SK-N-SH (cell line): ENCODE measurements around the gene PLCB3. TPM values are rescaled to one million over a fixed set of nuclear protein-coding genes. Genes with fewer than 3 reads are reported as not detected.

Experiments
- CTCF ChIA-PET: fragments of 300-600, 350-600 bp; formaldehyde crosslinking; extraction: SDS; loops from one replicate; lab custom pipeline; 2021; lab: Yijun Ruan, JAX
- POLR2A ChIA-PET: fragments of 350-600 bp; sonication (Branson Sonifier 250); formaldehyde crosslinking; extraction: SDS; loops from one replicate; lab custom pipeline; 2020; ENCODE audit warnings: antibody characterized with exemption, inconsistent platforms; lab: Yijun Ruan, JAX
- DNase-seq: peaks from one replicate; pipeline ENCODE4 v3.0.0; 2012
- H2AFZ ChIP-seq: fragments of 200-600 bp; sonication (generic); 2 replicates; pipeline ENCODE4 v1.8.1; 2016; ENCODE audit warnings: antibody characterized with exemption, mild to moderate bottlenecking, low read depth
- H3F3A ChIP-seq: fragments of 200-600 bp; sonication (generic); replicated peaks from 2 replicates; pipeline ENCODE3; 2016; ENCODE audit warnings: antibody characterized with exemption, mild to moderate bottlenecking; ENCODE audit not compliant: insufficient read depth
- H3K27ac ChIP-seq, 2 experiments: fragments of 200-500 bp in 1 of 2; fragments of 200-600 bp in 1 of 2; sonication (Bioruptor generic) in 1 of 2; sonication (generic), shearing (Covaris generic) in 1 of 2; 2 replicates each; pipeline versions ENCODE4 v1.5.1 to v1.6.1; 2014 to 2016; ENCODE audit warnings: low read depth in 2 of 2, inconsistent platforms in 1 of 2, low read length in 1 of 2, mild to moderate bottlenecking in 1 of 2, mixed read lengths in 1 of 2
- H3K27me3 ChIP-seq: fragments of 200-600 bp; sonication (generic), shearing (Covaris generic); 2 replicates; pipeline ENCODE4 v1.6.1; 2016; ENCODE audit warnings: mixed run types; ENCODE audit not compliant: insufficient read depth
- H3K36me3 ChIP-seq, 2 experiments: fragments of 200-500 bp in 1 of 2; fragments of 200-600 bp in 1 of 2; sonication (Bioruptor generic) in 1 of 2; sonication (generic) in 1 of 2; replicated peaks in 1 of 2; 2 replicates each; pipeline versions ENCODE3 to v1.5.1; 2014 to 2016; ENCODE audit warnings: low read length in 1 of 2, mild to moderate bottlenecking in 1 of 2; ENCODE audit not compliant: insufficient read depth in 2 of 2, control insufficient read depth in 1 of 2
- H3K4me1 ChIP-seq, 2 experiments: fragments of 200-500 bp in 1 of 2; fragments of 200-600 bp in 1 of 2; sonication (Bioruptor generic) in 1 of 2; sonication (generic), shearing (Covaris generic) in 1 of 2; 2 replicates each; pipeline versions ENCODE4 v1.5.1 to v1.6.1; 2014 to 2016; ENCODE audit warnings: low read depth in 1 of 2, low read length in 1 of 2, mixed run types in 1 of 2; ENCODE audit not compliant: insufficient read depth in 2 of 2, control insufficient read depth in 1 of 2
- H3K4me2 ChIP-seq: fragments of 200-600 bp; sonication (generic), shearing (Covaris generic); 2 replicates; pipeline ENCODE4 v1.6.1; 2017; ENCODE audit warnings: mixed run types
- H3K4me3 ChIP-seq, 2 experiments: fragments of 200-500 bp in 1 of 2; fragments of 200-600 bp in 1 of 2; sonication (Bioruptor generic) in 1 of 2; sonication (generic), shearing (Covaris generic) in 1 of 2; 2 replicates each; pipeline versions ENCODE4 v1.5.1 to v1.8.1; 2014 to 2016; ENCODE audit warnings: low read depth in 2 of 2, inconsistent platforms in 1 of 2, low read length in 1 of 2, mild to moderate bottlenecking in 1 of 2, mixed read lengths in 1 of 2, moderate library complexity in 1 of 2
- H3K79me2 ChIP-seq: fragments of 200-600 bp; sonication (generic); 2 replicates; pipeline ENCODE4 v1.8.1; 2017; ENCODE audit warnings: mild to moderate bottlenecking; ENCODE audit not compliant: insufficient read depth
- H3K9ac ChIP-seq: fragments of 200-600 bp; sonication (generic); 2 replicates; pipeline ENCODE4 v1.6.1; 2017; ENCODE audit warnings: mixed run types
- H3K9me2 ChIP-seq: fragments of 200-600 bp; sonication (generic); 2 replicates; pipeline ENCODE4 v1.6.1; 2017; ENCODE audit warnings: mixed run types
- H3K9me3 ChIP-seq: fragments of 200-600 bp; sonication (generic); 2 replicates; pipeline ENCODE4 v1.6.1; 2017; ENCODE audit warnings: mixed run types, mild to moderate bottlenecking, moderate library complexity
- H4K20me1 ChIP-seq: fragments of 200-600 bp; sonication (generic); 2 replicates; pipeline ENCODE4 v1.6.1; 2017; ENCODE audit warnings: mild to moderate bottlenecking, mixed run types; ENCODE audit not compliant: insufficient read depth
- CHD2 ChIP-seq: fragments of 150-350 bp; IDR thresholded peaks from 2 replicates; pipeline ENCODE4 v1.6.1; 2018; ENCODE audit warnings: low read length; ENCODE audit not compliant: partially characterized antibody
- ELF1 ChIP-seq: IDR thresholded peaks from 2 replicates; pipeline ENCODE4 v1.4.0; 2012
- EP300 ChIP-seq, 2 experiments: IDR thresholded peaks; 2 replicates each; pipeline versions ENCODE4 v1.4.0 to v1.6.1; 2012; ENCODE audit warnings: borderline replicate concordance in 1 of 2, low read depth in 1 of 2, low read length in 1 of 2
- EZH2phosphoT487 ChIP-seq: fragments of 200-600 bp; sonication (generic); IDR thresholded peaks from 2 replicates; pipeline ENCODE4 v1.6.1; 2017; ENCODE audit warnings: low read depth, mixed run types, mild to moderate bottlenecking, antibody characterized with exemption, moderate library complexity, borderline replicate concordance
- FOXJ3 ChIP-seq: sonication (generic); formaldehyde crosslinking; IDR thresholded peaks from 2 replicates; pipeline ENCODE4 v1.5.1; 2020; ENCODE audit warnings: mild to moderate bottlenecking, missing genetic modification reagents
- GABPA ChIP-seq: IDR thresholded peaks from 2 replicates; pipeline ENCODE4 v1.4.0; 2012; ENCODE audit warnings: low read depth, mild to moderate bottlenecking
- JUND ChIP-seq: IDR thresholded peaks from 2 replicates; pipeline ENCODE4 v1.4.0; 2012
- MXI1 ChIP-seq: IDR thresholded peaks from 2 replicates; pipeline ENCODE4 v1.6.1; 2012; ENCODE audit warnings: mild to moderate bottlenecking, low read depth, low read length, improper control_type of control experiment
- NRF1 ChIP-seq: IDR thresholded peaks from 2 replicates; pipeline ENCODE4 v1.6.1; 2012; ENCODE audit warnings: low read depth, mild to moderate bottlenecking, low read length
- POLR2AphosphoS5 ChIP-seq: IDR thresholded peaks from 2 replicates; pipeline ENCODE4 v1.6.1; 2012; ENCODE audit warnings: low read depth, low read length
- RAD21 ChIP-seq: IDR thresholded peaks from 2 replicates; pipeline ENCODE4 v1.6.1; 2012; ENCODE audit warnings: mild to moderate bottlenecking, low read length
- SMC3 ChIP-seq: IDR thresholded peaks from 2 replicates; pipeline ENCODE4 v1.6.1; 2012; ENCODE audit warnings: low read depth, low read length, improper control_type of control experiment
- TAF1 ChIP-seq: IDR thresholded peaks from 2 replicates; pipeline ENCODE4 v1.6.1; 2012; ENCODE audit warnings: low read depth, mild to moderate bottlenecking, low read length, moderate library complexity, borderline replicate concordance
- TEAD4 ChIP-seq: IDR thresholded peaks from 2 replicates; pipeline ENCODE4 v1.4.0; 2012; ENCODE audit warnings: mild to moderate bottlenecking, borderline replicate concordance; ENCODE audit not compliant: insufficient read depth
- USF1 ChIP-seq: IDR thresholded peaks from 2 replicates; pipeline ENCODE4 v1.4.0; 2012; ENCODE audit warnings: low read depth, borderline replicate concordance
- WGBS: methylation state at CpG from one replicate; pipeline ENCODE4 v1.1.6; 2017; ENCODE audit warnings: low lambda C conversion rate; 5-methylcytosine and 5-hydroxymethylcytosine counted together
- polyA plus RNA-seq, 3 experiments: library from polyadenylated mRNA; depleted of rRNA; stranded (reverse); fragments of >200 nt; gene quantifications; 2 replicates each; pipeline ENCODE4 v1.2.3, GENCODE V29; 2012

PLCB3 gene
- polyA plus RNA-seq, 1 of the 3 experiments (the other 2 are of a cell fraction), result 30.4 TPM

- H2AFZ ChIP-seq, result no peak overlapping the region
Observed at GRCh38 chr11:64258356-64258755, 7.0 kb downstream of the PLCB3 start.

DNA sequence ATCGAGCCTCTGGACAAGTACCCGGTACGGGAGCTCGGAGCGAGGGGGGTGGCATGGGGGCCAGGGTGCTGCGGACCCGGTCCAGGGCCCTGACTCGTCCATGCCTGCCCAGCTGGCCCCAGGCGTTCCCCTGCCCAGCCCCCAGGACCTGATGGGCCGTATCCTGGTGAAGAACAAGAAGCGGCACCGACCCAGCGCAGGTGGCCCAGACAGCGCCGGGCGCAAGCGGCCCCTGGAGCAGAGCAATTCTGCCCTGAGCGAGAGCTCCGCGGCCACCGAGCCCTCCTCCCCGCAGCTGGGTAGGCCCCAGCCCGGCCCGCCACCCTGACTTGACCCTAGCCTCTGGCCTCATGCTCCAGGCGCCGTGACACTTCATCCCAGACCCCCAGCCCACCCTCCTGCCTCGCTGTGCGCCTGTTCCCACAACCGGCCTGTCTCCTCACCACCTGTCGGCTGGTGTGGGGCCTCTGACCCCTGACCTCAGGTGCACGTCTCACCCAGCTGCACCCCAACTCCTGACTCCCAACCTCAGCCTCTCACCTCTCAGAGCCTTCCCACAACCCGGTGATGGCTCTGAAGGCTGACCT is 7.7 kb downstream of the PLCB3 start:
- DNase-seq, result no peak
- H3K9me2 ChIP-seq, result no peaks in the 10 kb centered on the region
- 92% methylated on average over 9 of the region's 32 CpGs for WGBS
- H3K4me3 ChIP-seq, result no peak overlapping the region
- peaks cover 23 to 43% of the 10 kb centered on the region in 2 experiments for H3K36me3 ChIP-seq
- H2AFZ ChIP-seq, result no peak overlapping the region
- ChIA-PET POLR2A (no interaction called here), CTCF (interaction anchor here (1.2 kb wide), 1 partner anchor 13 kb away, joined by 3 read pairs; no protein-coding TSS in a partner anchor)
- no peaks in the 10 kb centered on the region for H4K20me1 ChIP-seq
- peaks cover 0 to 15% of the 10 kb centered on the region in 2 experiments; a peak in 2 of 4 replicates for H3K4me1 ChIP-seq
- H3K79me2 ChIP-seq, result peaks cover 5% of the 10 kb centered on the region
- H3K27me3 ChIP-seq, result no peaks in the 10 kb centered on the region
- no peak overlapping the region for H3K9ac ChIP-seq
- no peaks in the 10 kb centered on the region for H3K9me3 ChIP-seq
- H3K4me2 ChIP-seq, result no peak overlapping the region
- no peak overlapping the region for H3K27ac ChIP-seq
- H3F3A ChIP-seq, result peaks cover 3% of the 10 kb centered on the region
- TF ChIP-seq POLR2AphosphoS5 (no peak), GABPA (no peak), EZH2phosphoT487 (no peak), SMC3 (no peak), TEAD4 (no peak), EP300 (IDR thresholded peaks at IDR 0.05; ENCODE audit: borderline replicate concordance in 1 of 2, low read depth in 1 of 2, low read length in 1 of 2) (no peak), USF1 (no peak), TAF1 (no peak), JUND (no peak), RAD21 (no peak), FOXJ3 (CRISPR knock-in tag) (no peak), NRF1 (no peak), MXI1 (no peak), CHD2 (no peak)

More at GRCh38 chr11:64258356-64258755, 7.0 kb downstream of the PLCB3 start:
- no peak for TF ChIP-seq TAF1
- TF ChIP-seq ELF1, result no peak
- 83% methylated on average over 7 of the region's 24 CpGs for WGBS
- no peak overlapping the region for H3K27ac ChIP-seq
- H3K27me3 ChIP-seq, result no peaks in the 10 kb centered on the region
- H3K4me2 ChIP-seq, result no peak overlapping the region
- H3K4me3 ChIP-seq, result no peak overlapping the region
- peaks cover 3% of the 10 kb centered on the region for H3F3A ChIP-seq
- H3K4me1 ChIP-seq, result peaks cover 3 to 12% of the 10 kb centered on the region in 2 experiments; a peak in 3 of 4 replicates
- peaks cover 6% of the 10 kb centered on the region for H4K20me1 ChIP-seq
- peaks cover 11% of the 10 kb centered on the region for H3K79me2 ChIP-seq
- peaks cover 22 to 43% of the 10 kb centered on the region in 2 experiments for H3K36me3 ChIP-seq
- H3K9me3 ChIP-seq, result no peaks in the 10 kb centered on the region
- ChIA-PET CTCF (interaction anchor here (0.7 to 1.2 kb wide), 3 partner anchors 11 to 54 kb away, joined by 3 read pairs; no protein-coding TSS in a partner anchor), POLR2A (no interaction called here)
- no peak overlapping the region for H3K9ac ChIP-seq
- no peak for DNase-seq
- H3K9me2 ChIP-seq, result no peaks in the 10 kb centered on the region
